NCI-H2081 treated with DMSO at 0.1 percent for 48 hours (cell line): Measurements from ENCODE around the gene RSKR.
"Not testable (repeated sequence)": the region's sequence is repeated elsewhere in the genome, so short reads cannot be mapped to it uniquely, and the experiment has no call there.

Experiments
- DNase-seq: peaks from one replicate; lab custom pipeline; 2025; lab: John Stamatoyannopoulos, UW

RSKR gene, protein sequence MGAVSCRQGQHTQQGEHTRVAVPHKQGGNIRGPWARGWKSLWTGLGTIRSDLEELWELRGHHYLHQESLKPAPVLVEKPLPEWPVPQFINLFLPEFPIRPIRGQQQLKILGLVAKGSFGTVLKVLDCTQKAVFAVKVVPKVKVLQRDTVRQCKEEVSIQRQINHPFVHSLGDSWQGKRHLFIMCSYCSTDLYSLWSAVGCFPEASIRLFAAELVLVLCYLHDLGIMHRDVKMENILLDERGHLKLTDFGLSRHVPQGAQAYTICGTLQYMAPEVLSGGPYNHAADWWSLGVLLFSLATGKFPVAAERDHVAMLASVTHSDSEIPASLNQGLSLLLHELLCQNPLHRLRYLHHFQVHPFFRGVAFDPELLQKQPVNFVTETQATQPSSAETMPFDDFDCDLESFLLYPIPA

DNA sequence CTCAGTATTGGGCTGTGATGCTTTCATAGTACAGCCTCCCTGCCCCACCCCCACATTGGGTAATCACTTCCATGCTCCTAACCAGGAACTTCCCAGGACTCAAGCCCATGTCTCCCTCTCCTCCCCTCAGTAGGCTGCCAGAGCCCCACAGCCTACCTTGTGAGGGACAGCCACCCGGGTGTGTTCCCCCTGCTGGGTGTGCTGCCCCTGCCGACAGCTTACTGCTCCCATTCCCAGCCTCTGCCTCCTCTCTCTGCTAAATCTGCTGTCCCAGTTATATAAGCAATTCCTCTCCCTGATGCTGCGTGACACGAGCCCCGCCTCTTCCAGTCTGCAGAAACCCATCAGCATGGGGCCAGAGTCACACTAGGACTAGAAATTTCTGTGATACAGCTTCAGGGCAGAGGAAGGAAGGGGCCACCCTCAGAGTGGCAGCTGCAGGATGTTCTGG lies at the start of gene RSKR:
Gene RSKR, minus strand, starts transcription at position 255 of the 451 bp plus-strand sequence. Its CDS starts 24 bp downstream, at position 231.
- no peak for DNase-seq

DNA sequence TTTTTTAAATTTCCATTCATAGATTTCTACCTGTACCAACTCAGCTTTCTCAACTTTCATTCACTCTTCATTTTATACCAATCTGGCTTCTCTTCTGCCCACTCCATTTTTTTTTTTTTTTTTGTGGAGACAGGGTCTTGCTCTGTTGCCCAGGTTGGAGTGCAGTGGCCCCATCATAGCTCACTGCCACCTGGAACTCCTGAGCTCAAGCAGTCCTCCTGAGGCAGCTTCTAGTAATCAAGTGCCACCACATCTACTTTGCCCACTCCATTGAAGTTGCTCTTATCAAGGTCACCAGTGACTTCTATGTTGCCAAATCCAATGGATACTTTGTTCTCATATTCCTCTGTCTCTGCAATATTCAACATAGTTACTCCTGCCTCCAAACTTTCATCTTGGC lies 49.7 kb upstream of the RSKR start:
- no peak for DNase-seq

DNA sequence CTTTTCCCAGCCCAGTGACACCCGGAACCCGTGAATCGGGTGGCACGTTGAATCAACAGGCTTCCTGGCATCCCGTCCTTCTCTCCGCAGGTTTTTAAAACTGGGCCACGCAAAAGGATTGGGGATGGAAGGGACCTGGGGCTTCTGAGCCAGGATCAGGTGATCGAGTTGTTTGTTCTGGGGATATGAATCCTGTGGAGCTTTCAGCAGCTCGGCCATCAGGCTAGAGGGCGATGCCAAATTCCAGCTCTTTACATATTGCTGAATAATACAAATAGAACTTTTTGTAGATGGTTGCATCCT lies 48.5 kb upstream of the RSKR start:
- DNase-seq = no peak

DNA sequence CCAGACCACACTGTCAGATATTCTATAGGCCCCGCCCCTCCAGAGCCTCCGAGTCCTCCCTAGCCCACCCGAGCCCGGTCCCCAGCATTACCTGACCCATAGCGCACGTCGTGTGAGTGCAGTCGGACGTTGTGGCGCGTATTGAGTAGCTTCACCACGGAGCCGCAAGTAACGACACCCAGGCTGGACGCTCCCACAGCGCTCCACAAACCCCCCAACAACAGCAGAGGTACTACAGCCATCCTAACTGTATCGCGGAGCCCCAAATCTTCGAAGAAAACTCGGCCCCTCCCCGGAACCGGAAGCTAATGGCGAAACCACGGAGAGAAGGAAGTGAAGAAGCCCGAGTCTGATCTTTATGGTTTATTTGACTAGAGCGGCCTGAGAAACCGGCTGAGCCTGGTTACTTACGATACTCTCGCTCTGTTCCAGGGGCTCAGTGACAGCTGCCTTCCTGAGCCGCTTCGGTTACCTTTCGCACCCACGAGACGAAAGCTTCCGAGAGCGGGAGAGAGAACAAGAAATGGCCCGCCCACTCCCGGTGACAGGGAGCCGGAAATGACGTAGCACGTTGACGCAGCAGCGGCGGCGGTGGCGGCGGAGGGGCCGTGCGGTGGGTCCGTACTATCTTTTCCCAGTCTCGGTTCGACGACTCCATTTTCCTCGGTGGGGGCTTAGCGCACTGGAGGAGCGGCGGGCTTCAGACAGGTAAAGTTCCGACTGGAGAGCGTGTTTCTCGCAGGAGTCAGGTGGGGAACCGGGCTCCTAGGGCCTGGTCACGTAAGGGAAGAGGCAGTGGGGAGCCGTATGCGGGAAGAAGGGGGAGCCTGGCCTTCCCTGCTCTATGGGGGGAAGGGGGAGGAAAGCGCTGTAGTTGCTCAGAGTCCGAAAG lies 47.9 kb upstream of the RSKR start, which contains the start of the genes SDF2 and SUPT6H:
Gene SDF2, minus strand, starts transcription at position 272 of the 892 bp plus-strand sequence. Its CDS starts 30 bp downstream, at position 242.
Gene SUPT6H, plus strand, starts transcription at position 571 of the 892 bp plus-strand sequence. CDS start 11,197 bp downstream, outside the sequence.
- peak; percentile 41 for DNase-seq

DNA sequence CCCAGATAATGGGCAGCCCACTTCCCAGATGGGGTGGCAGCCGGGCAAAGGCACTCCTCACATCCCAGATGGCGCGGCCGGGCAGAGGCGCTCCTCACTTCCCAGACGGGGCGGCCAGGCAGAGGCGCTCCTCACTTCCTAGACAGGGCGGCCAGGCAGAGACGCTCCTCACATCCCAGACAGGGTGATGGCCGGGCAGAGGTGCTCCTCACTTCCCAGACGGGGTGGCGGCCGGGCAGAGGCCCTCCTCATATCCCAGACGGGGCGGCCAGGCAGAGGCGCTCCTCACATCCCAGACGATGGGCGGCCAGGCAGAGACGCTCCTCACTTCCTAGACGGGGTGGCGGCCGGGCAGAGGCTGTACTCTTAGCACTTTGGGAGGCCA lies 45.5 kb upstream of the RSKR start:
- not testable (repeated sequence) for DNase-seq

DNA sequence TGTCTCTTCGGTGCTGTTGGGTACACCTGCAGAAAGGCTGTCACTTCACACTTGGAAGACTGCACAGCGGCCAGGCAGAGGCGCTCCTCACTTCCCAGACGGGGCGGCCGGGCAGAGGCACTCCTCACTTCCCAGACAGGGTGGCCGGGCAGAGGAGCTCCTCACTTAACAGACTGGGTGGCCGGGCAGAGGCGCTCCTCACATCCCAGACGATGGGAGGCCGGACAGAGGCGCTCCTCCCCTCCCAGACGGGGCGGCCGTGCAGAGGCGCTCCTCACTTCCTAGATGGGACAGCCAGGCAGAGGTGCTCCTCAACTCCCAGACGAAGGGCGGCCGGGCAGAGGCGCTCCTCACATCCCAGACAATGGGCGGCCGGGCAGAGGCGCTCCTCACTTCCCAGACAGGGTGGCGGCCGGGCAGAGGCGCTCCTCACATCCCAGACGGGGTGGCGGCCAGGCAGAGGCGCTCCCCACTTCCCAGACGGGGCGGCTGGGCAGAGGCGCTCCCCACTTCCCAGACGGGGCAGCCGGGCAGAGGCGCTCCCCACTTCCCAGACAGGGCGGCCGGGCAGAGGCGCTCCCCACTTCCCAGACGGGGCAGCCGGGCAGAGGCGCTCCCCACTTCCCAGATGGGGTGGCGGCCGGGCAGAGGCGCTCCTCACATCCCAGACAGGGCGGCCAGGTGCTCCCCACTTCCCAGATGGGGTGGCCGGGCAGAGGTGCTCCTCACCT lies 44.9 kb upstream of the RSKR start:
- not testable (repeated sequence) for DNase-seq

DNA sequence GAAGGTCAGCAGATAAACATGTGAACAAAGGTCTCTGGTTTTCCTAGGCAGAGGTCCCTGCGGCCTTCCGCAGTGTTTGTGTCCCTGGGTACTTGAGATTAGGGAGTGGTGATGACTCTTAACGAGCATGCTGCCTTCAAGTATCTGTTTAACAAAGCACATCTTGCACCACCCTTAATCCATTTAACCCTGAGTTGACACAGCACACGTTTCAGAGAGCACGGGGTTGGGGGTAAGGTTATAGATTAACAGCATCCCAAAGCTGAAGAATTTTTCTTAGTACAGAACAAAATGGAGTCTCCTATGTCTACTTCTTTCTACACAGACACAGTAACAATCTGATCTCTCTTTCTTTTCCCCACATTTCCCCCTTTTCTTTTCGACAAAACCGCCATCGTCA lies 44.4 kb upstream of the RSKR start:
- not testable (repeated sequence) for DNase-seq

DNA sequence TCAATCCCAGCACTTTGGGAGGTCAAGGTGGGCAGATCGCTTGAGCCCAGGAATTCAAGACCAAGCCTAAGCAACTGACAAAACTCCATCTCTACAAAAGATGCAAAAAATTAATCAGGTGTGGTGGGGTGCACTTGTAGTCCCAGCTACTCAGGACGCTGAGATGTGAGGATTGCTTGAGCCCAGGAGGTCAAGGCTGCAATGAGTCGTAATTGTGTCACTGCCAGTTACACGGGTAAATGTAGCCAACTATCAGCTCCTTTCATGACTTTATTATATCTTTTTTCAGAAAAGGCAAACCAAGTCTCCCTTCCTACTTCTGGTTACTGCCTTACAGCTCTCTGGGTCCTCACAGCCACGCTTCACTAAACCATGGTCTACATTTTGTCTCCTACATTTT lies 43.8 kb upstream of the RSKR start:
- DNase-seq = no peak

DNA sequence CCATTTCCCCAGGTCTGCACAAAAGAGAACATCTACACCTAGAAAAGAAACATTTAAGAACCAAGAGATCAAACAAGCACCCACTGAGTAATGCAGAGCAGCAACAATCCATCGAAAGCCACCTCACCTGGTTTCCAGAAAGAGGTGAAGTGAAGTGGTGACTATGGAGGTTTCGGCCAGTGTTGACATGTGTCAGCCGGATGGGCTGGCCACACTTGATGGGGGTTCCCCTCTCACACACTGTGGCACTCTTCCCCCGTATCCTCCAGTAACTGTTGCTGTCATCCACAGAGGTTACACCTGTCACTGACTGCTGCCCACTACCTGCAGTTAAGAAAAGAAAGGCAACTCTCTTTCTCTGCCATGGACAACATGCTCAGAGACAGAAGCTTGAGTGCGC lies 41.2 kb upstream of the RSKR start:
- no peak for DNase-seq

DNA sequence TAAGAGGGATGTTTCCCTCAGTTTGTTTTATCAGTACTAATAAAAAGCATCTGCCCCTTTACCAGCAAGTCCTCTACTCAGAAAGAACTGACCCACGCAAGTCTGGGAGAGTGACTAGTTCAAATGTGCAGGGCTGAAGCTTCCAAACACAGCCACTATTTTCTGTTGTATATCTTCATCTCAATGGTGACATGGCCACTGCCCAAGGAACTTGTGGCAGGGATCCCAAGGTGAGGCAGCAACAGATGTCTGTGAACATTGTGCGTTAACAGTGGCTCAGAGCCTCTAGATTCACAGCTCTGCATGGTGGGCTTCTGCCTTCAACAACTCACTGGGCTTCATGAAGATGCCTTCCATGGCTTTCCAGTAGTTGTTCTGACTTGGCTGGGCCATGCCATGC lies 34.7 kb upstream of the RSKR start:
- no peak for DNase-seq

DNA sequence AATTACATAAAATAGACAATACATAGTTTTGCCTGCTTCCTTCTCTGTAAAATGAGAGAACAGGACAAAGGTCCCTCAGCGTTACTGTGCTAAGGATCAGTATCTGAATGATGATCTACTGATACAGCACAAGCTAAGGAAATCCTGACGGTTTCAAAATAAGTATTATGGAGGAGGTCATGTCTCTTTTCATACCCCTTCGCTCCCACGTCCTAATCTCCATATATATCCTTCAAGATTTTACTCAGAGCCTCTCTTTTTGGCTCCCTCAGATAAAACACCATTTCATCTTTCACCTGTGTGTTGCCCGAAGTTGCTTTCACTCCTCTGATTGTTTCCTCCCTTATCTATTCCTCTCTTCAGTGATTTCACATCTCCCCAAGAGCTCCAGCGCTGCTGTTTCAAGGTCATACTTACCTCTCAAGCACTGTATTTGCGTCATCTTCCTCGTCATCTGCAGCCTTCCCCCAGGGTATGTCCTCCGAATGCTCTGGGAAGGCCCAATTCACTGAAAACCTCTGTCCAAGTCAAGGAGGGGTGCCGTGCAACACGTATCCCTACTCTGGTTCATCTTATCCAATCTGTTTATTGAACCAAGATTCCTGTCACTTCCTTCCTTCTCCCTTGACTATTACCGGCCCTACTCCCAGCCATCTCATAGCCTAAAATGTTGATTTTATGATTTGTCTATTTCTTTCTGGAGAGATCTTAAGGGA lies 32.2 kb upstream of the RSKR start:
- no peak for DNase-seq

DNA sequence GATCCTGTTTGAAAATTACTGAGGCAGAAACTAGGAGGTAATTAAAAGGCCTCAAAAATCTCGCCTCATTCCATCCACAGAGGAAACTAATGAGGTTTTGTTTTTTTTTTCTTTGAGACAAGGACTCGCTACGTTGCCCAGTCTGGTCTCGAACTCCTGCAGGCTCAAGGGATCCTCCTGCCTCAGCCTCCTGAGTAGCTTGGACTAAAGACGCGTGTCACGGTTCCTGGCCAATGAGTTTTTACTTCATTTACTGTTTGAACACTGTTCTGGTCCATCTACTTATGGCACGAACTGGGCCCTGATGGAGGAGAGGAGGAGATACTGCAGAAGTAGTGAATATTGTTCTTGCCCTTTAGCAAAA lies 31.6 kb upstream of the RSKR start:
- no peak for DNase-seq

DNA sequence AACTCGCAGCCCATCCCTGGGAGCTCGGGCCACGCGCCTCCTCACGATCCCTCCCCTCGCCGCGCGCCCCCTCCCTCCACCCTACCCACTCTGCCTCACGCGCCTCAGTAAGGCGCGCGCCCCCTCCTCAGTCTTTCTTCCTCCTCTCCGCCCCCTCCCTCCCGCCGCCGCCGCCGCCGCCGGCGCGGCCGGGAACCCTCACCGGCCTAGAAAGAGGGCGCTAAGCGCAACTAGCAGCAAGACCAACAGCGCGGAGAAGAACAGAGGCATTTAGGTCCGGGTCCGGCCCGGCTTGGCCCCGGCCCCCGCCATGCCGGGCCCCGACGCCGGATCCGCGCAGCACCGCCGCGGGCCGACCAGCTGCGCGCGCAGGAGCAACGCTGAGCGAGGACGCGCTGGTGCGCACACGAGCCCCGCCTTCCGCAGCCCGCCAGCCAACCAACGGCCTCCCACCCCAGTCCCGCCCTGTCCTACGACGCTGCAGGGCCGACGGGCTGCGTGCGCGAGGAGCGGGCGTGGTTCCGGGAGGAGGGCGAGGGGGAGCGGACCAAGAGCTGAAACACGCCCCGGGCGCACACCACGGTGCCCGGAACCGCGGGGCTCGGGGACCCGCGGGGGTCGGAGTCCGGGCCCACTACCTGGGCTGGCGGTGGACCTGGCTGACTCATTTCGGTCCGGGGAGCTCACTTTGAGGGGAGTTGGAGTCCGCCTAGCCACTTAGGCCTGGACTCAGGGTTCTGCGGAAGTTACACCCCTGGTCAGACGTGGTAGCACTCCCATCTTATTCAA lies 31.0 kb upstream of the RSKR start, which contains the start of gene BLTP2:
Gene BLTP2, minus strand, starts transcription at position 372 of the 789 bp plus-strand sequence. Its CDS starts 102 bp downstream, at position 270.
- DNase-seq = peak; percentile 1

DNA sequence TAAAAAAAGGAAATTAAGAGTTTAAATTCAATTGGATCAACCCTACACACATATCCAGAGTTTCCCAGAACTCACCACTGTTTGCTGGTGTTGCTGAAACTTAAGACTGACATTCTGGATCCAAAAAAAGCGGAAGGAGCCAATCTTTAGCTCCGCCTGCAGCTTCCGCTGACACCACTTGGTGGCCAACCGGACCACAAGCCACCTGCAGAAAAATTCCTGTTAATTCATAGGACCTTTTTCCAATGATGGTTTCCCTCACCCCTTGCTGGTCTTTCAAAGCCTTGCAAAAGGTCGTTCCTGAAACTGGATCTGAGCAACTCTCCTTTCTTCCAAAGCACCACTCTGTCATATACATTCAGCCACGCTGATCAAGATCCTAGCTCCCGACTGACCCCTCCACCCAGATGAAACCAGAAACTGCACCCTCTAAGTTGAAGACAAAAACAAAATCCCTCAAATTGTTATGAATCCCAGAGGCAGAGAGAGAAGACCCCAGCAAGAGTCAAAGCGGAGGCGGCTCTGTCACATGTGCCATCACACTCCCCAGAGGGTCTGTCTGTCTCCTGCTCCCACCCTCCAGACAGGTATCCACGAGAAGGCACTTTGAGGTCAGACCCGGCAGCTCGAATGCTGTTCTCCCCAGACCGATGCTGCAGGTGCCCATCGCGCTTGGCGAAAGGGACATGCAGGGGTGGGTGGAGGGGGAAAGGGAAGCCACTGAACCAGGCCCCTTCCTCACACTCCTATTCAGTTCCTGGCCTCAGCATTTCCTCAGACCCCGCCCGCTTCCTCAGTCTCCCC lies 30.2 kb upstream of the RSKR start:
- no peak for DNase-seq

DNA sequence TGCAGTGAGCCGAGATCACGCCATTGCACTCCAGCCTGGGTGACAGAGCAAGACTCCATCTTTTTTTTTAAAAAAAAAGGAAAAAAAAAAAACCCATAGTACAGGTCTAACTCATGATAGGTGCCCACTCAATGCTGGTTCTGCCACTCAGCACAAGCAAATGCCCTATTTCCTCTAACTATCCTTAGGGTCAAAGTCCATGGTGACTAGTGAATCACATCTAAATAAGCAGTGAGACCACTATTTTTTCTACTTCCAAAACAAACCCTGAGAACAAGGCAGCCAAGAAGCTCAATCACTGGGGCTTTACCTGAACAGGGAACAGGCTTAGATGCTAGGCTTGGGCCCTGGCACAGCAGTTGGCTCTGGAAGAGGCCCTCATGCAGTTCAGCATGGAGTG lies 27.6 kb upstream of the RSKR start:
- DNase-seq = no peak

DNA sequence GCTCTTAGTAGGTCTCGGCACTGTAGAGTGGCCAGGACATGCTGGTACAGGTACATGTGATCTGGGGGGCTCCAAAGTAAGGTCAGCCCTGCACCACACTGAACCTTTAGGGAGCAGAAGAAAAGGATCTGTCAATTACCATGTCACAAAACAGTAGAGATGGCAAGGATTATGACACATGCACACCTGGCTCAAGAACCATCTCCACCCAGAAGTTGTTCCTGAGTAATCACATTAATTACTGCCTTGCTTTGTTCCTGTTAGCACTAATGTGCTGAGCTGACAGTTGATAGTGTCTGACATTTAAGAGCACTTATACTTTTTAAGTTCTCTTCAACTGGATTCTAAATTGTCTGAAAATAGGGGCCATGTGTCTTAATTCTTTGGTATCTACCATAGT lies 21.5 kb upstream of the RSKR start:
- DNase-seq = no peak

DNA sequence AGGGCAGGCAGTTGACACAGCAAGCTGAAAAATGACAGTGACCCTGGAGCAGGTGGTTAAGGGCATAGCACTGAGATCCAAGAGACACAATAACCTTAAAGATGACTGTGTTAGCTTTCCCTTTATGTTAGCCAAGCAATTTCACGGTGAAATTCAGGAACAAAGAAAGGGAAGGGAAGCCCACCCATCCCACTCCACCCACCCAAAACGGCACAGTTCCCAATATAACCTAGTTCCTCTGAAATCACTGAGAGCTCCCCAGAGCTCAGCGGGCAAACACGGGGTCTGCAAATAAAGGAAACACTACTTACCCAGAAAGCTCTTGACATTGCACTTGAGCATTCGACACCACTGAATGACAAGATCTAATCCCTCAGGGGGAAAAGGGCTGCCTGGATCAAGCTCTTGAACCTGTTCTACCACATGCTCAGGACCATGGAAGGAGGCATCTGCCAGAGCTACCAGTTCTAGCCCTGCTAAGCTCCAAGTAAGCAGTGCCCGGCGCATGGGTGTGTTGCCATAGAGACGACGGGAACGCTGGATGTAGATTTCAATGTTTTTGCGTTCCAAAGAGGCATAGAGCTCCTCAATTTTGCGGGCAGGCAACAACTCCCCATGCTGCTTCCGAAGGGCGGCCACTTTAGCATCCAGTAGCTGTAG lies 20.4 kb upstream of the RSKR start:
- no peak for DNase-seq

DNA sequence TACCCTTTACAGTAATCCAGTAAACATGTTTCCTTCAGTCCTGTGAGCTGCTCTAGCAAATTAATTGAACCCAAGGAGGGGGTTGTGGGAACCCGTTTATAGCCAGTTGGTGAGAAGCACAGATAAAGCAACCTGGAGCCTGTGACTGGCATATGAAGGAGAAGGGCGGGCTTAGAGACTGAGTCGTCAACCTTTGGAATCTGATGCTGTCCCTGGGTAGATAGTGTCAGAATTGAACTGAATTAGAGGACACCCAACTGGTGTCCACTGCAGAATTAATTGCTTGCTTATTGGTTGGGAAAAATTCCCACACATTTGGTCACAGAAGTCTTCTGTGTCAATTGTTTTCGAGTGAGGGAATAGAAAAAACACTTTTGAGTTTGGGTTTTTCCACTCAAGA lies 12.8 kb upstream of the RSKR start:
- DNase-seq = no peak

DNA sequence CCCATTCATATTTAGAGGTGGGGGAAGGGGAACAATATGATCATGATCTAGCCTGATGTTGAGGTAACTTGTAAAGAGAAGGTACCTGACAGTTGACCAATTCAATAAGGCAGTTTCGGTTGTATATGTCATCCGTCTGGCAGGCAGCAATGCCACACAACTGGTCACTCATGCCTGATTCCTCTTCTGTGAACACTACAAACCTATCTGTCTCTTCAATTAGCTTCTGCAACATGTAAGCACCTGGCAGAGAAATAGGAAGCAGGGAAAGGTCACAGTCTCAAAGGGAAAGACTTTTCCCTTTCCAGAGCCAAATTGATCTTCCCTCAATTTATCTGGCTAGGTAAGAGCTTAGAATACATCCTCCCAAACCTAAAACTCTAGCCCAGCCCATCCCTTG lies 10.2 kb upstream of the RSKR start:
- DNase-seq = no peak
